Measurements from ENCODE around the gene MAEL. TPM values are rescaled to one million over a fixed set of nuclear protein-coding genes. Genes with fewer than 3 reads are reported as not detected.

Gene MAEL
- total and polyA plus RNA-seq, 2 experiments from 2014 or later = 0.76 to 0.95 TPM

DNA sequence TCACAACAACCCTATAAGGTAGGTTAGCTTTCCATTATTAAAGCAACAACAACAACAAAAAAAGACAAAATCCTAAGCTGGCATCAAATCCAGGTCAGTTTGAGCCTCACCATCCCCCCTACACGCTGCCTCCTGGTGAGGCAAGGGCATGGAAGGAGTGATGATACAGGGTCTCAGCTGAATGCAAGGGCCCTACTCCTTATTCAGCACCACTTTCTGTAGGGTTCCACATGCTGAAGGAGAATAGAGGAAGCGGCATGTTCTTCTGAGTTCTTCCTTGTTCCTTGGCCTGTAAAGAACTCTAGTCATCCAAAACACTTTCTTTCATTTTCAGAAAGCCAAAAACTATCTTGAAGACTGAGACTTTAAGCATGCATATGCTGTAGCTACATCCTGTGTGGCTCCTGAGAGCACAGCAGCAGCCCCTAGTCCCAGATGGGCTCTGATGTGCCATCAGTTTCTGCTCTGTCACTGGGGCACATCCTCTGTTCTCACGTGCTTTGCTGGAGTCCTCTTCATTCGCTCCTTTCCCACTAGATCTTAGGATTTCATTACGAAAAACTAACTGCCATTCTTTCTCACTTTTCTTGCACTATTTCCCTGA is 19.9 kb upstream of the MAEL start:
- no peaks in the 10 kb centered on the region for H3K79me2 ChIP-seq (replicated peaks; ENCODE audit: insufficient read depth)
- Mint-ChIP-seq H3K4me3 (no peak overlapping the region), H3K36me3 (ENCODE audit: low read depth) (no peaks in the 10 kb centered on the region; the same call in 2 of the 3 replicates), H3K27me3 (ENCODE audit: insufficient read depth, low read depth, poor library complexity) (peaks cover 24% of the 10 kb centered on the region), H3K4me1 (peaks cover 14% of the 10 kb centered on the region), H3K27ac (no peak overlapping the region), H3K9me3 (no peaks in the 10 kb centered on the region)
- no peak overlapping the region for H2AFZ ChIP-seq
- H3K36me3 ChIP-seq (ENCODE audit: insufficient read depth) = no peaks in the 10 kb centered on the region
- ATAC-seq = no peak
- no peak overlapping the region for H3K27ac ChIP-seq (ENCODE audit: low read depth)
- H3K4me2 ChIP-seq = no peak overlapping the region
- no peak for DNase-seq (ENCODE audit: low spot score)
- H3K9me2 ChIP-seq (ENCODE audit: insufficient read depth) = no peaks in the 10 kb centered on the region
- no peak for TF ChIP-seq ZNF114 (CRISPR knock-in tag; IDR thresholded peaks at IDR 0.05)
- TF ChIP-seq, protein P1, sequence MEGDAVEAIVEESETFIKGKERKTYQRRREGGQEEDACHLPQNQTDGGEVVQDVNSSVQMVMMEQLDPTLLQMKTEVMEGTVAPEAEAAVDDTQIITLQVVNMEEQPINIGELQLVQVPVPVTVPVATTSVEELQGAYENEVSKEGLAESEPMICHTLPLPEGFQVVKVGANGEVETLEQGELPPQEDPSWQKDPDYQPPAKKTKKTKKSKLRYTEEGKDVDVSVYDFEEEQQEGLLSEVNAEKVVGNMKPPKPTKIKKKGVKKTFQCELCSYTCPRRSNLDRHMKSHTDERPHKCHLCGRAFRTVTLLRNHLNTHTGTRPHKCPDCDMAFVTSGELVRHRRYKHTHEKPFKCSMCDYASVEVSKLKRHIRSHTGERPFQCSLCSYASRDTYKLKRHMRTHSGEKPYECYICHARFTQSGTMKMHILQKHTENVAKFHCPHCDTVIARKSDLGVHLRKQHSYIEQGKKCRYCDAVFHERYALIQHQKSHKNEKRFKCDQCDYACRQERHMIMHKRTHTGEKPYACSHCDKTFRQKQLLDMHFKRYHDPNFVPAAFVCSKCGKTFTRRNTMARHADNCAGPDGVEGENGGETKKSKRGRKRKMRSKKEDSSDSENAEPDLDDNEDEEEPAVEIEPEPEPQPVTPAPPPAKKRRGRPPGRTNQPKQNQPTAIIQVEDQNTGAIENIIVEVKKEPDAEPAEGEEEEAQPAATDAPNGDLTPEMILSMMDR (conservative IDR thresholded peaks at IDR 0.05; ENCODE audit: low read depth in 2 of 2) = no peak
- TF ChIP-seq, protein P2, sequence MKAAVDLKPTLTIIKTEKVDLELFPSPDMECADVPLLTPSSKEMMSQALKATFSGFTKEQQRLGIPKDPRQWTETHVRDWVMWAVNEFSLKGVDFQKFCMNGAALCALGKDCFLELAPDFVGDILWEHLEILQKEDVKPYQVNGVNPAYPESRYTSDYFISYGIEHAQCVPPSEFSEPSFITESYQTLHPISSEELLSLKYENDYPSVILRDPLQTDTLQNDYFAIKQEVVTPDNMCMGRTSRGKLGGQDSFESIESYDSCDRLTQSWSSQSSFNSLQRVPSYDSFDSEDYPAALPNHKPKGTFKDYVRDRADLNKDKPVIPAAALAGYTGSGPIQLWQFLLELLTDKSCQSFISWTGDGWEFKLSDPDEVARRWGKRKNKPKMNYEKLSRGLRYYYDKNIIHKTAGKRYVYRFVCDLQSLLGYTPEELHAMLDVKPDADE (IDR thresholded peaks at IDR 0.05) = no peak
- TF ChIP-seq CREB1 (CRISPR knock-in tag; IDR thresholded peaks at IDR 0.05; ENCODE audit: low read depth) = no peak
- TF ChIP-seq EZH2 (IDR thresholded peaks at IDR 0.05; ENCODE audit: low read depth, unreplicated experiment) = no peak
- TF ChIP-seq STAT1 (IDR thresholded peaks at IDR 0.05; ENCODE audit: unreplicated experiment) = no peak
- TF ChIP-seq JUNB (IDR thresholded peaks at IDR 0.05; ENCODE audit: unreplicated experiment) = no peak
- no peak for TF ChIP-seq ZNF331 (CRISPR knock-in tag; IDR thresholded peaks at IDR 0.05; ENCODE audit: low read depth)
- TF ChIP-seq, protein P3, sequence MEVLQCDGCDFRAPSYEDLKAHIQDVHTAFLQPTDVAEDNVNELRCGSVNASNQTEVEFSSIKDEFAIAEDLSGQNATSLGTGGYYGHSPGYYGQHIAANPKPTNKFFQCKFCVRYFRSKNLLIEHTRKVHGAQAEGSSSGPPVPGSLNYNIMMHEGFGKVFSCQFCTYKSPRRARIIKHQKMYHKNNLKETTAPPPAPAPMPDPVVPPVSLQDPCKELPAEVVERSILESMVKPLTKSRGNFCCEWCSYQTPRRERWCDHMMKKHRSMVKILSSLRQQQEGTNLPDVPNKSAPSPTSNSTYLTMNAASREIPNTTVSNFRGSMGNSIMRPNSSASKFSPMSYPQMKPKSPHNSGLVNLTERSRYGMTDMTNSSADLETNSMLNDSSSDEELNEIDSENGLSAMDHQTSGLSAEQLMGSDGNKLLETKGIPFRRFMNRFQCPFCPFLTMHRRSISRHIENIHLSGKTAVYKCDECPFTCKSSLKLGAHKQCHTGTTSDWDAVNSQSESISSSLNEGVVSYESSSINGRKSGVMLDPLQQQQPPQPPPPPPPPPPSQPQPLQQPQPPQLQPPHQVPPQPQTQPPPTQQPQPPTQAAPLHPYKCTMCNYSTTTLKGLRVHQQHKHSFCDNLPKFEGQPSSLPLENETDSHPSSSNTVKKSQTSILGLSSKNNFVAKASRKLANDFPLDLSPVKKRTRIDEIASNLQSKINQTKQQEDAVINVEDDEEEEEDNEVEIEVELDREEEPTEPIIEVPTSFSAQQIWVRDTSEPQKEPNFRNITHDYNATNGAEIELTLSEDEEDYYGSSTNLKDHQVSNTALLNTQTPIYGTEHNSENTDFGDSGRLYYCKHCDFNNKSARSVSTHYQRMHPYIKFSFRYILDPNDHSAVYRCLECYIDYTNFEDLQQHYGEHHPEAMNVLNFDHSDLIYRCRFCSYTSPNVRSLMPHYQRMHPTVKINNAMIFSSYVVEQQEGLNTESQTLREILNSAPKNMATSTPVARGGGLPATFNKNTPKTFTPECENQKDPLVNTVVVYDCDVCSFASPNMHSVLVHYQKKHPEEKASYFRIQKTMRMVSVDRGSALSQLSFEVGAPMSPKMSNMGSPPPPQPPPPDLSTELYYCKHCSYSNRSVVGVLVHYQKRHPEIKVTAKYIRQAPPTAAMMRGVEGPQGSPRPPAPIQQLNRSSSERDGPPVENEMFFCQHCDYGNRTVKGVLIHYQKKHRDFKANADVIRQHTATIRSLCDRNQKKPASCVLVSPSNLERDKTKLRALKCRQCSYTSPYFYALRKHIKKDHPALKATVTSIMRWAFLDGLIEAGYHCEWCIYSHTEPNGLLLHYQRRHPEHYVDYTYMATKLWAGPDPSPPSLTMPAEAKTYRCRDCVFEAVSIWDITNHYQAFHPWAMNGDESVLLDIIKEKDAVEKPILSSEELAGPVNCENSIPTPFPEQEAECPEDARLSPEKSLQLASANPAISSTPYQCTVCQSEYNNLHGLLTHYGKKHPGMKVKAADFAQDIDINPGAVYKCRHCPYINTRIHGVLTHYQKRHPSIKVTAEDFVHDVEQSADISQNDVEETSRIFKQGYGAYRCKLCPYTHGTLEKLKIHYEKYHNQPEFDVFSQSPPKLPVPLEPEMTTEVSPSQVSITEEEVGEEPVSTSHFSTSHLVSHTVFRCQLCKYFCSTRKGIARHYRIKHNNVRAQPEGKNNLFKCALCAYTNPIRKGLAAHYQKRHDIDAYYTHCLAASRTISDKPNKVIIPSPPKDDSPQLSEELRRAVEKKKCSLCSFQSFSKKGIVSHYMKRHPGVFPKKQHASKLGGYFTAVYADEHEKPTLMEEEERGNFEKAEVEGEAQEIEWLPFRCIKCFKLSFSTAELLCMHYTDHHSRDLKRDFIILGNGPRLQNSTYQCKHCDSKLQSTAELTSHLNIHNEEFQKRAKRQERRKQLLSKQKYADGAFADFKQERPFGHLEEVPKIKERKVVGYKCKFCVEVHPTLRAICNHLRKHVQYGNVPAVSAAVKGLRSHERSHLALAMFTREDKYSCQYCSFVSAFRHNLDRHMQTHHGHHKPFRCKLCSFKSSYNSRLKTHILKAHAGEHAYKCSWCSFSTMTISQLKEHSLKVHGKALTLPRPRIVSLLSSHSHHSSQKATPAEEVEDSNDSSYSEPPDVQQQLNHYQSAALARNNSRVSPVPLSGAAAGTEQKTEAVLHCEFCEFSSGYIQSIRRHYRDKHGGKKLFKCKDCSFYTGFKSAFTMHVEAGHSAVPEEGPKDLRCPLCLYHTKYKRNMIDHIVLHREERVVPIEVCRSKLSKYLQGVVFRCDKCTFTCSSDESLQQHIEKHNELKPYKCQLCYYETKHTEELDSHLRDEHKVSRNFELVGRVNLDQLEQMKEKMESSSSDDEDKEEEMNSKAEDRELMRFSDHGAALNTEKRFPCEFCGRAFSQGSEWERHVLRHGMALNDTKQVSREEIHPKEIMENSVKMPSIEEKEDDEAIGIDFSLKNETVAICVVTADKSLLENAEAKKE (CRISPR knock-in tag; IDR thresholded peaks at IDR 0.05) = no peak
- TF ChIP-seq, protein P4, sequence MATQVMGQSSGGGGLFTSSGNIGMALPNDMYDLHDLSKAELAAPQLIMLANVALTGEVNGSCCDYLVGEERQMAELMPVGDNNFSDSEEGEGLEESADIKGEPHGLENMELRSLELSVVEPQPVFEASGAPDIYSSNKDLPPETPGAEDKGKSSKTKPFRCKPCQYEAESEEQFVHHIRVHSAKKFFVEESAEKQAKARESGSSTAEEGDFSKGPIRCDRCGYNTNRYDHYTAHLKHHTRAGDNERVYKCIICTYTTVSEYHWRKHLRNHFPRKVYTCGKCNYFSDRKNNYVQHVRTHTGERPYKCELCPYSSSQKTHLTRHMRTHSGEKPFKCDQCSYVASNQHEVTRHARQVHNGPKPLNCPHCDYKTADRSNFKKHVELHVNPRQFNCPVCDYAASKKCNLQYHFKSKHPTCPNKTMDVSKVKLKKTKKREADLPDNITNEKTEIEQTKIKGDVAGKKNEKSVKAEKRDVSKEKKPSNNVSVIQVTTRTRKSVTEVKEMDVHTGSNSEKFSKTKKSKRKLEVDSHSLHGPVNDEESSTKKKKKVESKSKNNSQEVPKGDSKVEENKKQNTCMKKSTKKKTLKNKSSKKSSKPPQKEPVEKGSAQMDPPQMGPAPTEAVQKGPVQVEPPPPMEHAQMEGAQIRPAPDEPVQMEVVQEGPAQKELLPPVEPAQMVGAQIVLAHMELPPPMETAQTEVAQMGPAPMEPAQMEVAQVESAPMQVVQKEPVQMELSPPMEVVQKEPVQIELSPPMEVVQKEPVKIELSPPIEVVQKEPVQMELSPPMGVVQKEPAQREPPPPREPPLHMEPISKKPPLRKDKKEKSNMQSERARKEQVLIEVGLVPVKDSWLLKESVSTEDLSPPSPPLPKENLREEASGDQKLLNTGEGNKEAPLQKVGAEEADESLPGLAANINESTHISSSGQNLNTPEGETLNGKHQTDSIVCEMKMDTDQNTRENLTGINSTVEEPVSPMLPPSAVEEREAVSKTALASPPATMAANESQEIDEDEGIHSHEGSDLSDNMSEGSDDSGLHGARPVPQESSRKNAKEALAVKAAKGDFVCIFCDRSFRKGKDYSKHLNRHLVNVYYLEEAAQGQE (IDR thresholded peaks at IDR 0.05; ENCODE audit: unreplicated experiment) = no peak
- H3K4me3 ChIP-seq = no peak overlapping the region
- no peaks in the 10 kb centered on the region for H3F3A ChIP-seq (replicated peaks; ENCODE audit: low read depth)
- peaks cover 18% of the 10 kb centered on the region for H3K4me1 ChIP-seq (ENCODE audit: insufficient read depth)
- peaks cover 26% of the 10 kb centered on the region for H3K27me3 ChIP-seq (ENCODE audit: insufficient read depth)
- no peaks in the 10 kb centered on the region for H4K20me1 ChIP-seq (replicated peaks; ENCODE audit: insufficient read depth)
